Upper lobe of right lung (tissue), 1 donor: ENCODE data around the gene SLC6A1. TPM values are rescaled to one million over a fixed set of nuclear protein-coding genes. Genes with fewer than 3 reads are reported as not detected.

ENCODE experiments used
- ATAC-seq: fragments of 200-7000 bp; cut with Tn5 transposase; one replicate; pipeline ENCODE4 v1.9.1; 2020; ENCODE audit warnings: mild to moderate bottlenecking, moderate library complexity
- DNase-seq: peaks from one replicate; pipeline ENCODE4 v3.0.0-alpha.2; 2020
- H3K27ac ChIP-seq: fragments of 200-600 bp; one replicate; pipeline ENCODE4 v1.8.0; 2022
- H3K27me3 ChIP-seq: fragments of 200-600 bp; one replicate; pipeline ENCODE4 v1.8.0; 2022; ENCODE audit warnings: mild to moderate bottlenecking
- H3K36me3 ChIP-seq: fragments of 200-600 bp; one replicate; pipeline ENCODE4 v1.8.0; 2022
- H3K4me1 ChIP-seq: fragments of 200-600 bp; one replicate; pipeline ENCODE4 v1.8.0; 2022
- H3K4me3 ChIP-seq: fragments of 200-600 bp; one replicate; pipeline ENCODE4 v1.8.0; 2022; ENCODE audit warnings: mild to moderate bottlenecking
- H3K9me3 ChIP-seq: fragments of 200-600 bp; one replicate; pipeline ENCODE4 v1.8.0; 2022
- intact Hi-C: fragments of 100-400 bp; cut with DNase I; formaldehyde crosslinking; loops from one replicate; pipeline ENCODE4 v1.11.0; 2022
- long read RNA-seq: library from polyadenylated mRNA; unstranded; transcript quantifications from one replicate; pipeline ENCODE4 v2.0.0, GENCODE V29; 2021
- total RNA-seq: library from RNA; stranded (reverse); fragmentation: NEBNext Ultra II Directional; extraction: Animal tissue kit (Norgen Biotek cat#: 25700); gene quantifications from one replicate; pipeline ENCODE4 v1.2.1, GENCODE V29; 2021
- TF ChIP-seq, protein P1 (sequence below): fragments of 200-600 bp; IDR thresholded peaks from one replicate; pipeline ENCODE4 v1.8.0; 2022; ENCODE audit warnings: antibody characterized with exemption
- donor health status: DM: no; HTN: yes; CAD: no; lungs with severe emphysema.

The SLC6A1 gene
- 0.84 TPM for total RNA-seq
- long read RNA-seq, partial matches to known transcripts: 0 of 1 reads
- long read RNA-seq, other reads (novel, unspliced or antisense): 1 of 1 reads

DNA sequence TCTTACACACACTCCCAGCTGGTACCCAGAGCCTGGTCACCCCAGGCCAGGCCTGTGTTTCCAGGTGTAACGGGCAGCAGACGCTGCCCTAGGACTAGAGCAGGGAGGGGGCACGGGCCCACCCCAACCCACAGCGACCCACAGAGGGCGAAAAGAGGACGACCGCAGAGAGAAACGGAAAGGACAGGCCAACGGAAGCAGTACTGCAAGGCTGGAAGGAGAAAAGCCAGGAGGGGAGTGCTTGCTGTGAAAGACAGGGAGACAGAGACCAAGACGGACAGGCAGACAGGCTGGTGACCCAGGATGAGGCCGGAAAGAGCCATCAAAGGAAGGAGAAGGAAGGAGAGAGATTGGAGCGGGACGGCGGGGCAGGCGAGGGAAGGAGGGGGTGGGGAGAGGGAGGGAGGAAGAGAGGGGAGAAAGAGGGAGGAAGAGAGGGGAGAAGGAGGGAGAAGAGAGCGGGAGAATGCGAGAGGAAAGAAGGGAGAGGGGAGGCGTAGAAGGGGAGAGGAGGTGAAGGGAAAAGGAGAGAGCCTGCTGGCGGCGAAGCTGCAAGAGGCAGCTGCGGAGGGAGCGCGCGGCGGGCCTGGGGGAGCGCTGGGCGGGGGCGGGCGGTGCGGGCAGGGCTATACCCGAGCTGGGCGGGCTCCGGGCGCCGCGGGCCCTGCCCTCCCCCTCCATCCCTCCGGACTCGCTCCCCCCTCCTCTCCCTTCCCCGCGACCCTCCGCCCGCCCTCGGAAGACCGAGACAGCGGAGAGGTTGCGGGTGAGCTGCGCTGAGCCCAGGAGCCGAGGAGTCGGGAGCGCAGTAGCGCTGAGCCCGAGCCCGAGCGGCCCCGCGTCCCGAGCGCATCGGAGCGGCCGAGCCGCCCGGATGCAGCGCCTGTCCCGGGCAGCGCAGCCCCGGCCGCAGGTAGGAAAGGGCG lies at the start of gene SLC6A1:
SLC6A1 (plus strand) TSS at position 732 of the 926 bp plus-strand sequence. CDS start 24,464 bp downstream, outside the sequence.
- TF ChIP-seq, protein P1, sequence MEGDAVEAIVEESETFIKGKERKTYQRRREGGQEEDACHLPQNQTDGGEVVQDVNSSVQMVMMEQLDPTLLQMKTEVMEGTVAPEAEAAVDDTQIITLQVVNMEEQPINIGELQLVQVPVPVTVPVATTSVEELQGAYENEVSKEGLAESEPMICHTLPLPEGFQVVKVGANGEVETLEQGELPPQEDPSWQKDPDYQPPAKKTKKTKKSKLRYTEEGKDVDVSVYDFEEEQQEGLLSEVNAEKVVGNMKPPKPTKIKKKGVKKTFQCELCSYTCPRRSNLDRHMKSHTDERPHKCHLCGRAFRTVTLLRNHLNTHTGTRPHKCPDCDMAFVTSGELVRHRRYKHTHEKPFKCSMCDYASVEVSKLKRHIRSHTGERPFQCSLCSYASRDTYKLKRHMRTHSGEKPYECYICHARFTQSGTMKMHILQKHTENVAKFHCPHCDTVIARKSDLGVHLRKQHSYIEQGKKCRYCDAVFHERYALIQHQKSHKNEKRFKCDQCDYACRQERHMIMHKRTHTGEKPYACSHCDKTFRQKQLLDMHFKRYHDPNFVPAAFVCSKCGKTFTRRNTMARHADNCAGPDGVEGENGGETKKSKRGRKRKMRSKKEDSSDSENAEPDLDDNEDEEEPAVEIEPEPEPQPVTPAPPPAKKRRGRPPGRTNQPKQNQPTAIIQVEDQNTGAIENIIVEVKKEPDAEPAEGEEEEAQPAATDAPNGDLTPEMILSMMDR: peak; percentile 14
- intact Hi-C loops: no loop called here
- ATAC-seq (peak; percentile 72), DNase-seq (no peak)
- Histone ChIP-seq H3K4me3 (peak within 1 kb of the TSS; percentile 32), H3K36me3 (no peaks in the 10 kb centered on the region), H3K27me3 (peaks cover 40% of the 10 kb centered on the region), H3K27ac (no peak within 1 kb of the TSS), H3K9me3 (no peaks in the 10 kb centered on the region), H3K4me1 (no peaks in the 10 kb centered on the region)

GRCh38 chr3:10944866-10945265 lies 47.7 kb upstream of the SLC6A1 start:
- H3K4me1 ChIP-seq: no peaks in the 10 kb centered on the region
- H3K27ac ChIP-seq: no peak overlapping the region
- ATAC-seq: no peak
- H3K9me3 ChIP-seq: no peaks in the 10 kb centered on the region
- no peaks in the 10 kb centered on the region for H3K36me3 ChIP-seq
- TF ChIP-seq, protein P1: no peak
- H3K4me3 ChIP-seq: no peak overlapping the region
- no peaks in the 10 kb centered on the region for H3K27me3 ChIP-seq
- intact Hi-C loops: loop anchor here (10.0 kb wide), 1 partner anchor 390 kb away; no protein-coding TSS in a partner anchor
- DNase-seq: peak; percentile 32

DNA sequence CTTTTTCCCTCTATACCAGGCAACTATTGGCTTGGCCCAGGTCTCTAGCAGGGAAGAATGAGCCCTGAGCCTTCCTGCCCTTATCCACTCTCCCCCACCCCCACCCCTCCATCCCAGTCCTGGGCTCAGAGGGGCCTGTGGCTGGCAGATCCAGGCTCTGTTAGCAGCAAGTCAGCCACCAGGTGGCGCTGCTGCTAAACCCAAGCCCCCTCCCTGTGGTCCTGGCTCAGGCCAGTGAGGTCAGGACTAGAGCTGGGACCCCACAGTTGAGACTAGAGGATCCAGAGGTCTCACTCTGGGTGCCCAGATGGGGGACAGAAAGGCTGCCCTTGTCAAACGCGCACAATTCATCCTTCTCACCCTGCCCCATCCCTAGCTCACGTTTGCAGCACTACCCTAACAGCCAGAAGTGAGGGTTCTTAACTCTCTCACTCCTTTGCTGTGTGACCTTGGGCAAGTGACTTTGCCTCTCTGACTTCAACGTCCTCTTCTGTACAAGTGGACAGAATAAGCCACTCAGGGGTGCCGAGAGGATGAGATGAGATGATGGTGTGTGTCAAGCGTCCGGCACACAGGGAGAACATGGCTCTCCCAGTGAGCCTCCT lies 46.8 kb upstream of the SLC6A1 start:
- no peaks in the 10 kb centered on the region for H3K4me1 ChIP-seq
- no peaks in the 10 kb centered on the region for H3K27me3 ChIP-seq
- no peaks in the 10 kb centered on the region for H3K36me3 ChIP-seq
- no peak overlapping the region for H3K27ac ChIP-seq
- TF ChIP-seq, protein P1: peak; percentile 83
- H3K9me3 ChIP-seq: no peaks in the 10 kb centered on the region
- ATAC-seq (peak; percentile 84), DNase-seq (peak; percentile 82)
- H3K4me3 ChIP-seq: no peak overlapping the region
- intact Hi-C loops: loop anchor here (10.0 kb wide), 1 partner anchor 389 kb away; no protein-coding TSS in a partner anchor

- Histone ChIP-seq H3K27me3 (no peaks in the 10 kb centered on the region), H3K9me3 (no peaks in the 10 kb centered on the region), H3K4me3 (no peak overlapping the region), H3K27ac (no peak overlapping the region), H3K4me1 (no peaks in the 10 kb centered on the region), H3K36me3 (no peaks in the 10 kb centered on the region)
- intact Hi-C loops: loop anchor here (10.0 kb wide), 1 partner anchor 388 kb away; no protein-coding TSS in a partner anchor
- ATAC-seq: no peak
- TF ChIP-seq, protein P1: no peak
- DNase-seq: no peak
These were observed 46.0 kb upstream of the SLC6A1 start for GRCh38 chr3:10946526-10946925.

DNA sequence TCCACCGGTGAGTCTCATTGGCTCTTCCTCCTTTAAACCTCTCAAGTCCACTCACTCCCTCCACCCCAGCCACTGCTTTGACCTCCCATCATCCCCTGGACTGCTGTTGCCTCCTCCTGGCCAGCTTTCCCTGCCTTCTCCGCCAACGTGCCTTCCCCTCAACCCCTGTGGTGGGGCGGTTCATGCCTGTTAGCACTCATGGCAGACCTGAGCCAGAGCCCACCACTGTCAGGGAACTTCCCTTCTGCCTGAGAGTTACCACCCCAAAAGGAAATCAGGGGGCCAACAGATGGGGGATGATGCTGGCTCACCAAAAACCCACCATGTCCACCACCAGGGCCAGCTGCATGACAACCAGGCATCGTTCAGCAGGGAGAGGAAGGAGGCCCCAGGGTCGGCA lies 44.2 kb upstream of the SLC6A1 start:
- no peak overlapping the region for H3K4me3 ChIP-seq
- no peaks in the 10 kb centered on the region for H3K27me3 ChIP-seq
- DNase-seq: no peak
- no peak for ATAC-seq
- H3K27ac ChIP-seq: no peak overlapping the region
- H3K4me1 ChIP-seq: no peaks in the 10 kb centered on the region
- intact Hi-C loops: loop anchor here (2.0 to 10.0 kb wide), 2 partner anchors 106 to 386 kb away; no protein-coding TSS in a partner anchor
- TF ChIP-seq, protein P1: no peak
- H3K9me3 ChIP-seq: no peaks in the 10 kb centered on the region
- no peaks in the 10 kb centered on the region for H3K36me3 ChIP-seq
